Sigmoid colon (tissue), 4 donors: ENCODE results near the gene SOX3.

Source experiments
- CTCF ChIP-seq, 4 experiments: fragments of 450-650 bp in 3 of 4; fragments of 200-600 bp in 1 of 4; IDR thresholded peaks; one replicate each; pipeline ENCODE4 v1.5.1; 2016 to 2019; ENCODE audit warnings: antibody characterized with exemption in 4 of 4, mild to moderate bottlenecking in 3 of 4, moderate library complexity in 2 of 4
- EP300 ChIP-seq, 4 donors: sonication (generic); formaldehyde crosslinking; IDR thresholded peaks; one replicate each; pipeline ENCODE4 v1.6.1; 2017; ENCODE audit warnings: antibody characterized with exemption in 4 of 4
- POLR2A ChIP-seq, 2 donors: fragments of 450-650 bp; IDR thresholded peaks; one replicate each; pipeline ENCODE4 v1.6.1; 2016; ENCODE audit warnings: antibody characterized with exemption in 2 of 2, mild to moderate bottlenecking in 2 of 2, moderate library complexity in 2 of 2
- POLR2AphosphoS5 ChIP-seq, 4 donors: sonication (generic); formaldehyde crosslinking; IDR thresholded peaks; one replicate each; pipeline ENCODE4 v1.6.1; 2017; ENCODE audit warnings: antibody characterized with exemption in 4 of 4

- TF ChIP-seq CTCF (IDR thresholded peaks at IDR 0.05) (no peak), POLR2A (IDR thresholded peaks at IDR 0.05) (no peak), POLR2AphosphoS5 (IDR thresholded peaks at IDR 0.05) (no peak), EP300 (IDR thresholded peaks at IDR 0.05) (no peak)
These were observed 3.1 kb upstream of the SOX3 start for GRCh38 chrX:140507982-140508305.
